BLaER1 treated with 17β-estradiol and CSF1 and Interleukin-3, amounts not matched to agents 10 nM and 100 nM (cell line): ENCODE measurements around the gene TMEM131.
"Not testable (repeated sequence)": the region's sequence is repeated elsewhere in the genome, so short reads cannot be mapped to it uniquely, and the experiment has no call there.

Experiments
- H3K27ac ChIP-seq, 11 experiments: shearing (Covaris generic); formaldehyde crosslinking; 2 replicates each; pipeline ENCODE4 v1.8.1; 2022
- H3K27me3 ChIP-seq, 11 experiments: shearing (Covaris generic); formaldehyde crosslinking; 2 replicates each; pipeline ENCODE4 v1.8.1; 2022
- H3K36me3 ChIP-seq, 11 experiments: shearing (Covaris generic); formaldehyde crosslinking; 2 replicates each; pipeline ENCODE4 v1.8.1; 2022
- H3K4me1 ChIP-seq, 10 experiments: shearing (Covaris generic); formaldehyde crosslinking; 2 replicates each; pipeline ENCODE4 v1.8.1; 2022
- H3K4me2 ChIP-seq, 11 experiments: shearing (Covaris generic); formaldehyde crosslinking; 2 replicates each; pipeline ENCODE4 v1.8.1; 2022
- H3K4me3 ChIP-seq, 10 experiments: shearing (Covaris generic); formaldehyde crosslinking; 2 replicates each; pipeline ENCODE4 v1.8.1; 2022
- H3K9ac ChIP-seq, 11 experiments: shearing (Covaris generic); formaldehyde crosslinking; 2 replicates each; pipeline ENCODE4 v1.8.1; 2022
- H3K9me3 ChIP-seq, 11 experiments: shearing (Covaris generic); formaldehyde crosslinking; replicated peaks in 1 of 11; 2 replicates each; pipeline ENCODE4 v1.8.1; 2022
- H4K20me1 ChIP-seq, 11 experiments: shearing (Covaris generic); formaldehyde crosslinking; 2 replicates each; pipeline ENCODE4 v1.8.1; 2022
- Cebpa-rat ChIP-seq, 11 experiments: shearing (Covaris generic); IDR thresholded peaks; 2 replicates each; pipeline ENCODE4 v1.8.1; 2022

The TMEM131 gene

DNA sequence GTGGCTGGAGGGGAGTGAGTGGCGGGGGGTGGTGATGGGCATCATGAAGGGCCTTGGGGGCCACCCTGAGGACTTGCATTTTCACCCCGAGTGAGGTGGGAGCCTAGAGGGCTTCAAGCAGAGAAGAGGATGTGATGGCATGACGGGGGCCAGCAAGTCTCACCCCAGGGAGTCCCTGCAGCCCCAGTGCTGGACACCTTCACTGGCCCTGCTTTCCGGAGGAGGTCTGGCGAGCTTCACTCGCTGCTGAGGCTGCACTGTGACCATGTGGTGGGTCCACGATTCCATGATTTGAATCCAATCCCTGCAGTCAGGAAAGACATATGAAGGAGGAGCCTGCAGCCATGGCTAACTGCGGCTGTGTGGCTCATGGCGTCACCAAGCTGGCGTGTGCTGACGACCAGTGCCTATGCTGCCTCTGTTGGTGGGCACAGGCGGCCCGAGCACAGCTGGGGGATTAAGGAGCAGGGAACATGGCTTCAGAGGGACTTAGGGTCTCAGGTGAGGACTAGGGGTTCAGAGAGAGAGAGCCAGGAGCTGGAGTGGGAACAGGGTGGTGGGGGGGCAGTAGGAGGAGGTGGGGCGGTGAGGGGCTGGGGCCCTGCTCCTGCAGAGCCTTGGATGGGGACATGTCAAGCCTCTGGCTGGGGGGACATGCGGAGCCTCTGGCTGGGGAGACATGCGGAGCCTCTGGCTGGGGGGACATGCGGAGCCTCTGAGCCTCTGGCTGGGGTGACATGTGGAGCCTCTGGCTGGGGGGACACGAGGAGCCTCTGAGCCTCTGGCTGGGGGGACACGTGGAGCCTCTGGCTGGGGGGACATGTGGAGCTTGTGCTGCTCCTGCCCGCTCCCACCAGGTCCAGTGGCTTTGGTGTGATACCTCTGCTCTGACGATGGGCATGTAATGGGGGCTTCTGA is 278.8 kb downstream of the TMEM131 start:
- H3K9me3 ChIP-seq: peaks cover 0 to 4% (median 0%) of the 10 kb centered on the region in 11 experiments; a peak in 2 of 22 replicates
- peaks cover 44 to 100% (median 100%) of the 10 kb centered on the region in 10 experiments for H3K4me1 ChIP-seq
- peak overlapping the region in 8 of 11 experiments; percentile 77 to 99 (median 95); a peak in 15 of 22 replicates for H3K27ac ChIP-seq
- H3K9ac ChIP-seq: peak overlapping the region in 9 of 11 experiments; percentile 38 to 95 (median 89); a peak in 17 of 22 replicates
- H3K4me3 ChIP-seq: peak overlapping the region in 3 of 10 experiments; percentile 24 to 44 (median 44); a peak in 1 of 20 replicates
- no peaks in the 10 kb centered on the region for H3K27me3 ChIP-seq
- no peak for TF ChIP-seq Cebpa-rat (IDR thresholded peaks at IDR 0.05)
- H3K4me2 ChIP-seq: peak overlapping the region; percentile 80 to 98 (median 92); a peak in 21 of 22 replicates
- H3K36me3 ChIP-seq: peaks cover 0 to 16% (median 0%) of the 10 kb centered on the region in 11 experiments; a peak in 5 of 22 replicates
- H4K20me1 ChIP-seq: no peaks in the 10 kb centered on the region

DNA sequence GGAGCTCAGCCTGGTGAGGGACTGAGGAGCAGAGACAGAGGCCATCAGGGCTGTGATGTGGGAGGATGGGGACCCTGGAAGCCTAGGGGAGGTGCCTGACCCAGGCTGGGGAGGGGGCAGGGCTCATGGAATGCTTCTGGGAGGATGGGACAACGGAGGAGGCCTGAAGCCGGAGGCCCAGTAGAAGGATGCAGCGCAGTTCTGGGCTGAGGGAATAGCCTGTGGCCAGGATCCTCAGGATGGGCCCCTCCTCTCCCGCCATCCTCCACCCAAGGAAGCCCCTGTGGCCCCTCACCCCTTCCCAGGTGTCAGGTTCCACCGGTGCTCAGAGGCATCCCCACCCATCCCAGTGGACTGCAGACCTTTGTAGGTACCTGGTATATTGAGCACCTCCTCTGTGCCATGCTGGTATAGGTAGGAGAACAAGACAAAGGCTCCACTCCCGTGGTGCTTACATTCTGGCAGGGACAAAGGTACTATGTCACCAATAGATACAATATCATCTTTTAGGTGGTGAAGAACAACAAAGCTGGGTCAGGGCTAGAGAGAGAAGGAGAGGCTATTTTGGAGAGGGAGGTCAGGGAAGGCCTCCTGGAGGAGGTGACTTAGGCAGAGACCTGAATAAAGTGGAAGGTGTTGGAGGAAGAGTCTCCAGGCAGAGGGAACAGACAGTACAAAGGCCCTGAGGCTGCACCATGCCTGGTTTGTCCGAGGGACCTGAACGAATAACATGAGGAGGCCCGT is 279.6 kb downstream of the TMEM131 start:
- no peak for TF ChIP-seq Cebpa-rat (IDR thresholded peaks at IDR 0.05)
- Histone ChIP-seq H3K9ac (peak overlapping the region in 9 of 11 experiments; percentile 11 to 95 (median 89); a peak in 15 of 22 replicates), H3K4me3 (peak overlapping the region in 2 of 10 experiments; percentile 25 to 54; a peak in 1 of 20 replicates)

DNA sequence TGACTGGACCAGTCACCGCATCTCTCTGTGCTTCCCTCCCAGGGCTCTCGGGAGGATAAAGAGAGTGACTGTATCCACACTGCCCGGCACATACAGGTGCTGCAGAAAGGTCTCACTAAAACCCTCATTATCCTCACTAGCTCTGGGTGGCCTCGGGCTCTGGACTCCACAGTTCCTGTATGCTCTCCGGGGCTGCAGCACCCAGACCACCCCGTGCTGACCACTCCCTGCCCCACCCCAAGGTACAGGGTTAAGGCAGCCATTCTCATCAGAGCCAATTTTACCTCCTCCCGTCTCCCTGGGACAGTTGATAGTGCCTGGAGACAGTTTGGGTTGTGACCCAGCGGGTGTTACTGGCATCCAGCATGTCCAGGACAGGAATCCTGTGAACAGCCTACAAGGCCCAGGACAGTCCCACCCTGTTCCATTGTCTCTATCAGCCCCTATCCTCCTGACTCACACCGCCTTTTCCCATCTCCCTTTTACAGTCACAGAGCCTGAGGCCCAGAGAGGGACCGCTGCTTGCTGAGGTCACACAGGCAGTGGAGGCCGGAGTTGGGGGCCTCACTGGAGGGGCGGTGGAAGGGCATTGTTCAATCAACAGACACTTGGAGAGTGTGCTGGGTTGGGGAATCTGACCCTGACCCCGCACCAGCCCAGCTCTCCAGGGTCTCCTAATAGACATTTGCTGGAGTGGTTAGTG is 280.6 kb downstream of the TMEM131 start:
- no peaks in the 10 kb centered on the region for H3K27me3 ChIP-seq
- no peaks in the 10 kb centered on the region for H3K9me3 ChIP-seq
- H3K4me2 ChIP-seq: peak overlapping the region; percentile 61 to 98 (median 92); a peak in 21 of 22 replicates
- peak overlapping the region in 9 of 11 experiments; percentile 11 to 95 (median 89); a peak in 17 of 22 replicates for H3K9ac ChIP-seq
- H3K36me3 ChIP-seq: no peaks in the 10 kb centered on the region
- H4K20me1 ChIP-seq: no peaks in the 10 kb centered on the region
- peak overlapping the region in 5 of 10 experiments; percentile 46 to 62 (median 55); a peak in 8 of 20 replicates for H3K4me3 ChIP-seq
- peaks cover 44 to 100% (median 100%) of the 10 kb centered on the region in 10 experiments for H3K4me1 ChIP-seq
- no peak for TF ChIP-seq Cebpa-rat (IDR thresholded peaks at IDR 0.05)
- peak overlapping the region in 8 of 11 experiments; percentile 91 to 99 (median 96); a peak in 16 of 22 replicates for H3K27ac ChIP-seq

More for the DNA sequence above, 279.6 kb downstream of the TMEM131 start:
- peak overlapping the region in 8 of 11 experiments; percentile 19 to 99 (median 95); a peak in 16 of 22 replicates for H3K27ac ChIP-seq
- no peaks in the 10 kb centered on the region for H3K9me3 ChIP-seq
- H3K36me3 ChIP-seq: peaks cover 0 to 9% (median 0%) of the 10 kb centered on the region in 11 experiments; a peak in 5 of 22 replicates
- H3K27me3 ChIP-seq: no peaks in the 10 kb centered on the region
- H3K4me1 ChIP-seq: peaks cover 44 to 100% (median 100%) of the 10 kb centered on the region in 10 experiments
- peak overlapping the region in 9 of 11 experiments; percentile 88 to 98 (median 93); a peak in 18 of 22 replicates for H3K4me2 ChIP-seq
- no peaks in the 10 kb centered on the region for H4K20me1 ChIP-seq

DNA sequence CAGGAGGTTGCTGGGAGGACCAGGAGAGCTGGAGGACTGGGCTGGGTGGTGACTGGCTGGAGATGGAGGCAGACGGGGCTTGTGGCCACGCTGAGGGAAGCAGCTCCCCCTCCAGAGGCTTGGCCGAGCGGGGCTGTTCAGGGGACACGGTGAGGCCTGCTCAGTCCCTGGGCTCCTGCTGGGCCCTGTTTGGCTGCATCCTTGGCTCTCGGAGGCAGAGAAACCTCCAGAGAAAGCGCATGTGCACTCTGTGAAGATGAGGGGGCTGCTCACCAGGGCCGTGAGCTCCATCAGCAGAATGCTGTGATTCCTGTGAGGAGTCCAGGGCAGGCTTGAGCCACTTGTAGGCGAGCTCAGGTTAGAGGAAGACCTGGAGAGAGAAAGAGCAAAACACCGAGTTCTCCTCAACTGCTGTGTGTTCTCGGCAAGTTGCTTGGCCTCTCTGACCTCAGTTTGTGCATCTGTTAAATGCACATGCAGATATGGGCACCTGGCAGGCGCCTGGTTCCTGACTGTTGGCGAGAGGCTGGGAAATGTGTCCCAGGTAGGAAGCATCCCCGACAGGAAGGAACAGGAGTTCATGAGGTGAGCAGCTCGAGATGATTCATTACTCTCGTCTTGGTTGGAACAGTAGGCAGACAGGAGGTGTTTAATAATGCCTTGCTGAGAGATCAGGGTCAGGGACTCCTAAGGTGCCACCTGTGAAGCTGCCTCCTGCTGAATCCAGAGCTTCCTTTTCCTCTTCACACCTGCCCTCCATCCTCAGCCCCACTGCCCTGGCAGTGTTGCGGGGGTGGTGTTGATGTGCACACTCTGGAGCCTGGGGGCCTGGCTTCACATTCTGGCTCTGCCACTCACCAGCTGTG is 281.4 kb downstream of the TMEM131 start:
- Histone ChIP-seq H3K4me3 (peak overlapping the region; percentile 6 to 66 (median 55); a peak in 17 of 20 replicates), H4K20me1 (no peaks in the 10 kb centered on the region), H3K4me2 (peak overlapping the region; percentile 61 to 98 (median 92)), H3K27me3 (no peaks in the 10 kb centered on the region), H3K9me3 (no peaks in the 10 kb centered on the region), H3K4me1 (peaks cover 40 to 100% (median 98%) of the 10 kb centered on the region in 10 experiments), H3K9ac (peak overlapping the region; percentile 77 to 95 (median 89)), H3K36me3 (no peaks in the 10 kb centered on the region), H3K27ac (peak overlapping the region; percentile 69 to 99 (median 95); a peak in 21 of 22 replicates)
- TF ChIP-seq Cebpa-rat (IDR thresholded peaks at IDR 0.05): no peak

DNA sequence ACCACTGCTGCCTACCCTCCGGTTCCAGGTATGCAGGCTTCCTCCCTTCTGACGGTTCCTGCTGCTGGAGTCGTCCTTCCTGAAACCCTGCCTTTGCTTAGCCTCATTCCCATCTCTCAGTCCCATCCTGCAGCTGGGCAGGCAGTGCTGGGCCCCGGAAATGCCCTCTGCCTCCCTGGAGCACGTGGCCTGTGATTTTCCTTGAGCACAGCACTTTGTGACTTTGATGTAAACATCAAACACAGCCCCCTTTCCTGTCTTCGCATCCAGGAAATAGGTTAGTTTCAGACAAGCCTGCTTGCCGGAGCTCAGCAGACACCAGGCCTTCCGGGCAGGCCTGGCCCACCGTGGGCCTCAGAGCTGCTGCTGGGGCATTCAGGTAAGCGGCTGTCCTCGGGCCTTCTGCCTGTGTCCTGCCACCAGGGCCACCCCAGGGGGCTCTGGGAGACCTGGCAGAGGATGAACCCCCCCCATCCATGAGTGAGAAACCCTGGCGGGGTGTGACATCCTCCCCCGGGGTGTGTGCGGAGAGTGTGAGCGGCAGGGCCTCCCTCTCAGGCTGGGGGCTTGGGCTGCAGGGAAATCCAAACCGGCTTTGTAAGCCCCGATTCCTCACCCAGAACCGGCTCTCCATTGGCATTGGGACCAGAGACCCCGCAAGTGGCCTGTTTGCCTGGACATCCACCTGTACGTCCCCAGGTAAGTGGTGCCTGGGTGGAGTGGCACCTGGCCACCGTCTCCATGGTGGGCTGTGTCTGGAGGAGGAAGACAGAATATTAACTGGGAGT is 282.3 kb downstream of the TMEM131 start, which contains the start of gene ZAP70:
ZAP70 (plus strand) TSS at position 281 of the 788 bp plus-strand sequence. CDS start 10,461 bp downstream, outside the sequence.
- no peaks in the 10 kb centered on the region for H3K9me3 ChIP-seq
- peaks cover 34 to 100% (median 98%) of the 10 kb centered on the region in 10 experiments for H3K4me1 ChIP-seq
- no peaks in the 10 kb centered on the region for H3K36me3 ChIP-seq
- TF ChIP-seq Cebpa-rat (IDR thresholded peaks at IDR 0.05): no peak
- H3K9ac ChIP-seq: peak within 1 kb of the TSS; percentile 77 to 95 (median 89)
- peak within 1 kb of the TSS; percentile 61 to 98 (median 92) for H3K4me2 ChIP-seq
- no peaks in the 10 kb centered on the region for H4K20me1 ChIP-seq
- H3K4me3 ChIP-seq: peak within 1 kb of the TSS; percentile 6 to 66 (median 55); a peak in 17 of 20 replicates
- no peaks in the 10 kb centered on the region for H3K27me3 ChIP-seq
- peak within 1 kb of the TSS; percentile 69 to 99 (median 95); a peak in 21 of 22 replicates for H3K27ac ChIP-seq

DNA sequence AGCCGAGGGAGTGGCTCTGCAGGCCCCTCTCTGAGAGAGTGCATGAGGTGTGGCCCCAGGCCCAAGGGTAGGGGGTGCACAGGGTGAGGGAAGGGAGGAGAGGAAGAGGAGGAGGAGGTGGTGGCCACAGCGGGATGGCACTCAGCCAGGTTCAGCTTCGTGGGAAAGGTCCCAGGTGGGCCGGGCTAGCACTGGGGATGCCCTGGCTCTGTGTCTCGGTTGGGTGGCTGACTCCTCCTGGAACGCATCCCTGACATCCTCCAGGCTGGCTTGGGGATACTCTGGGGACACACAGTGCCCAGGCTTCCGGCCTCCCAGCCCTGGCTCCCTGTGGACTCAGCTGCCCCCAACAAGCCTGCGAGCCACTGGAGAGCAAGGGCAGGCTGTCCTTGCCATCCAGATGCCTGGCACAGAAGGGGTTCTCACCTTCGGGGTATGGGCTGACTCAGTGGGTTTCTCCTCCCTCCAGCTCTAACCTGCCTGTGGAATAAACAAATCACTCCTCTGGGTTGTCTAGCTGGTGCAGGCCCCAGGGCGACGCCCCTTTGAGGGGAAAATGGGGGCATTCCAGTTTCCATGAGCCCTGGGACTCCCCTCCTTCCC is 283.0 kb downstream of the TMEM131 start:
- Histone ChIP-seq H3K36me3 (no peaks in the 10 kb centered on the region), H3K27ac (peak overlapping the region; percentile 69 to 99 (median 95); a peak in 21 of 22 replicates), H3K4me1 (peaks cover 34 to 100% (median 98%) of the 10 kb centered on the region in 10 experiments), H3K4me2 (peak overlapping the region; percentile 61 to 98 (median 92)), H3K27me3 (no peaks in the 10 kb centered on the region), H3K9ac (peak overlapping the region; percentile 77 to 95 (median 89); a peak in 21 of 22 replicates), H3K9me3 (no peaks in the 10 kb centered on the region), H4K20me1 (no peaks in the 10 kb centered on the region), H3K4me3 (peak overlapping the region in 6 of 10 experiments; percentile 46 to 62 (median 55); a peak in 11 of 20 replicates)
- TF ChIP-seq Cebpa-rat (IDR thresholded peaks at IDR 0.05): no peak

DNA sequence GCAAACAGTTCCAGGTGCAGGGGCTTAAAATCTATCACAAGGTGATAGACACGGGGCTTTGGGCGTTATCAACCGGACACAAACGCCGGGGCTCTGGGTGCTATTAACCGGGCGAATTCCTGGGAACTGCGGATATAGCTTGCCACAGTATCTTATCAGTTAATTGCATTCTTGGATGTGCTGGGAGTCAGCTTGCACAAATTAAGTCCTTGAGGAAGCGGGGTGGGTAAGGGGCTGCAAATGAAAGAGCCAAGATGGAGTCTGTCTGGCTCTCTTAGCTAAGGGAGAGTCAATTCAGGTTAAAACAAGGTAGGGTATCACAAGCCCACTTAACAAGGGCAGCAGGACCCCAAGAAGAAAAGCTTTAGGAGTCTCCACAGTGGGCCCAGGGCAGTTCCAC is 283.6 kb downstream of the TMEM131 start:
- not testable (repeated sequence) for H3K36me3 ChIP-seq, H4K20me1 ChIP-seq, H3K9me3 ChIP-seq, H3K27me3 ChIP-seq
- Histone ChIP-seq H3K4me1 (peaks cover 34 to 100% (median 98%) of the 10 kb centered on the region in 10 experiments), H3K4me3 (peak overlapping the region in 1 of 10 experiments; percentile 62; a peak in 1 of 20 replicates), H3K27ac (peak overlapping the region in 9 of 11 experiments; percentile 87 to 99 (median 95); a peak in 18 of 22 replicates), H3K4me2 (peak overlapping the region; percentile 61 to 98 (median 92); a peak in 21 of 22 replicates), H3K9ac (peak overlapping the region in 8 of 11 experiments; percentile 85 to 95 (median 90); a peak in 16 of 22 replicates)
